H1 (cell line): ENCODE results near the gene DKK3. TPM values are rescaled to one million over a fixed set of nuclear protein-coding genes. Genes with fewer than 3 reads are reported as not detected.
A peak's percentile ranks its signal among the peaks of the same experiment; 100 is the strongest.

Experiments used
- CTCF ChIA-PET: fragments of 300-600 bp; sonication (Branson Sonifier 250); formaldehyde crosslinking; loops from one replicate; lab custom pipeline; 2021; ENCODE audit not compliant: partially characterized antibody; lab: Charles Lee
- POLR2A ChIA-PET: fragments of 300-600 bp; sonication (Branson Sonifier 250); formaldehyde crosslinking; loops from one replicate; lab custom pipeline; 2021; ENCODE audit warnings: inconsistent platforms; ENCODE audit not compliant: partially characterized antibody; lab: Charles Lee
- DNase-seq, 2 experiments: peaks; one replicate each; pipeline versions ENCODE4 v3.0.0 to v3.0.0-alpha.2; 2010 to 2022; ENCODE audit warnings: low spot score in 2 of 2, low read depth in 1 of 2, mixed read lengths in 1 of 2
- FAIRE-seq: peaks from 2 replicates; lab custom pipeline; 2011; peaks lifted over from hg19 to GRCh38; lab: Jason Lieb, UNC
- H2AFZ ChIP-seq: 2 replicates; pipeline ENCODE4 v1.8.1; 2012; ENCODE audit warnings: low read length, inconsistent platforms
- H2AK5ac ChIP-seq: 2 replicates; pipeline ENCODE4 v1.6.1; 2013; ENCODE audit warnings: low read depth, low read length
- H2BK120ac ChIP-seq: replicated peaks from 2 replicates; pipeline ENCODE3; 2013; ENCODE audit warnings: low read depth, low read length, inconsistent platforms
- H2BK12ac ChIP-seq: 2 replicates; pipeline ENCODE4 v1.6.1; 2013; ENCODE audit warnings: low read depth, low read length
- H2BK15ac ChIP-seq: 2 replicates; pipeline ENCODE4 v1.6.1; 2013; ENCODE audit warnings: low read length
- H2BK20ac ChIP-seq: 2 replicates; pipeline ENCODE4 v1.6.1; 2013; ENCODE audit warnings: low read length
- H2BK5ac ChIP-seq: 2 replicates; pipeline ENCODE4 v1.6.1; 2013; ENCODE audit warnings: low read depth, low read length
- H3K14ac ChIP-seq: 2 replicates; pipeline ENCODE4 v1.6.1; 2013; ENCODE audit warnings: inconsistent platforms; ENCODE audit not compliant: insufficient read length
- H3K18ac ChIP-seq: 2 replicates; pipeline ENCODE4 v1.6.1; 2013; ENCODE audit warnings: low read length; ENCODE audit errors: extremely low read depth
- H3K23ac ChIP-seq: 2 replicates; pipeline ENCODE4 v1.6.1; 2013; ENCODE audit warnings: inconsistent platforms; ENCODE audit not compliant: insufficient read length
- H3K23me2 ChIP-seq: 2 replicates; pipeline ENCODE4 v1.6.1; 2013; ENCODE audit warnings: low read depth, low read length
- H3K27ac ChIP-seq: 2 replicates; pipeline ENCODE4 v1.6.1; 2011; ENCODE audit warnings: low read depth, low read length, inconsistent platforms
- H3K27me3 ChIP-seq, 4 experiments: replicated peaks in 1 of 4; 1 replicate in 1 of 4; 2 replicates in 3 of 4; pipeline versions ENCODE4 v1.6.1 to v1.8.1; 2011 to 2013; ENCODE audit warnings: low read length in 3 of 4, mild to moderate bottlenecking in 3 of 4, inconsistent platforms in 2 of 4, mixed read lengths in 2 of 4, moderate library complexity in 1 of 4; ENCODE audit not compliant: control insufficient read depth in 3 of 4, insufficient read depth in 3 of 4; ENCODE audit errors: extremely low read depth in 1 of 4
- H3K36me3 ChIP-seq, 4 experiments: 2 replicates each; pipeline versions ENCODE4 v1.6.1 to v1.8.1; 2011 to 2013; ENCODE audit warnings: mild to moderate bottlenecking in 4 of 4, low read length in 3 of 4, moderate library complexity in 2 of 4, control low read depth in 1 of 4, inconsistent platforms in 1 of 4; ENCODE audit not compliant: insufficient read depth in 4 of 4, control insufficient read depth in 2 of 4
- H3K4ac ChIP-seq: replicated peaks from 2 replicates; pipeline ENCODE3; 2013; ENCODE audit warnings: low read length, low read depth, mixed read lengths, inconsistent platforms; ENCODE audit not compliant: insufficient read length
- H3K4me1 ChIP-seq, 4 experiments: replicated peaks in 1 of 4; 1 replicate in 1 of 4; 2 replicates in 3 of 4; pipeline versions ENCODE4 v1.6.1 to v1.8.1; 2011 to 2013; ENCODE audit warnings: low read length in 3 of 4, inconsistent platforms in 2 of 4, mixed read lengths in 1 of 4; ENCODE audit not compliant: insufficient read depth in 4 of 4, control insufficient read depth in 3 of 4
- H3K4me2 ChIP-seq, 2 experiments: 2 replicates each; pipeline versions ENCODE4 v1.6.1 to v1.8.1; 2011 to 2013; ENCODE audit warnings: low read depth in 2 of 2, low read length in 2 of 2, control low read depth in 1 of 2, inconsistent platforms in 1 of 2, mild to moderate bottlenecking in 1 of 2; ENCODE audit not compliant: insufficient read depth in 1 of 2
- H3K4me3 ChIP-seq, 4 experiments: fragments of 200-600, 300-600 bp in 1 of 4; sonication (generic), shearing (Covaris generic), sonication (Bioruptor Twin) in 1 of 4; 2 replicates each; pipeline versions ENCODE4 v1.5.1 to v1.8.1; 2011 to 2016; ENCODE audit warnings: low read length in 4 of 4, low read depth in 3 of 4, control low read depth in 2 of 4, inconsistent platforms in 2 of 4, mild to moderate bottlenecking in 2 of 4, mixed read lengths in 1 of 4, moderate library complexity in 1 of 4; ENCODE audit not compliant: insufficient read depth in 2 of 4; ENCODE audit errors: extremely low read depth in 1 of 4
- H3K56ac ChIP-seq: replicated peaks from 2 replicates; pipeline ENCODE3; 2013; ENCODE audit warnings: low read depth, mild to moderate bottlenecking, mixed read lengths, low read length, inconsistent platforms; ENCODE audit not compliant: insufficient read length
- H3K79me1 ChIP-seq: 2 replicates; pipeline ENCODE4 v1.6.1; 2013; ENCODE audit warnings: low read depth, low read length, control low read depth
- H3K79me2 ChIP-seq, 2 experiments: 2 replicates each; pipeline versions ENCODE4 v1.6.1 to v1.8.1; 2012 to 2013; ENCODE audit warnings: low read length in 2 of 2, mild to moderate bottlenecking in 2 of 2, inconsistent platforms in 1 of 2; ENCODE audit not compliant: insufficient read depth in 2 of 2, control insufficient read depth in 1 of 2
- H3K9ac ChIP-seq, 4 experiments: replicated peaks in 1 of 4; 1 replicate in 1 of 4; 2 replicates in 3 of 4; pipeline versions ENCODE4 v1.6.1 to v1.8.1; 2011 to 2013; ENCODE audit warnings: low read depth in 3 of 4, low read length in 3 of 4, control low read depth in 2 of 4, mild to moderate bottlenecking in 2 of 4, moderate library complexity in 2 of 4, inconsistent platforms in 1 of 4; ENCODE audit errors: extremely low read depth in 1 of 4
- H3K9me3 ChIP-seq, 2 experiments: 2 replicates each; pipeline versions ENCODE4 v1.6.1 to v1.8.1; 2012 to 2013; ENCODE audit warnings: mild to moderate bottlenecking in 2 of 2, moderate library complexity in 2 of 2, control low read depth in 1 of 2, inconsistent platforms in 1 of 2, low read depth in 1 of 2, low read length in 1 of 2, mixed read lengths in 1 of 2; ENCODE audit not compliant: insufficient read depth in 2 of 2
- H4K20me1 ChIP-seq, 2 experiments: replicated peaks in 1 of 2; 2 replicates each; pipeline versions ENCODE3 to v1.8.1; 2011 to 2013; ENCODE audit warnings: inconsistent platforms in 2 of 2, low read length in 2 of 2, mild to moderate bottlenecking in 1 of 2; ENCODE audit not compliant: insufficient read depth in 2 of 2, control insufficient read depth in 1 of 2
- H4K5ac ChIP-seq: 2 replicates; pipeline ENCODE4 v1.6.1; 2013; ENCODE audit warnings: low read length, low read depth, mixed read lengths, inconsistent platforms; ENCODE audit not compliant: insufficient read length
- H4K8ac ChIP-seq: 2 replicates; pipeline ENCODE4 v1.8.0; 2013; ENCODE audit warnings: mild to moderate bottlenecking, moderate library complexity, low read length, inconsistent platforms; ENCODE audit not compliant: insufficient read depth; ENCODE audit errors: extremely low read depth
- H4K91ac ChIP-seq: replicated peaks from 2 replicates; pipeline ENCODE3; 2013; ENCODE audit warnings: low read length, mixed read lengths, inconsistent platforms; ENCODE audit not compliant: insufficient read length
- POLR2A ChIP-seq, 2 experiments: IDR thresholded peaks; 1 replicate in 1 of 2; 2 replicates in 1 of 2; pipeline ENCODE4 v1.6.1; 2011; ENCODE audit warnings: low read depth in 2 of 2, low read length in 2 of 2, mild to moderate bottlenecking in 2 of 2; ENCODE audit errors: control extremely low read depth in 1 of 2
- TEAD4 ChIP-seq: IDR thresholded peaks from 2 replicates; pipeline ENCODE4 v1.6.1; 2012; ENCODE audit warnings: low read depth, low read length, inconsistent platforms, mixed read lengths
- WGBS, 2 experiments: shearing (Covaris generic) in 1 of 2; methylation state at CpG; one replicate each; pipeline versions ENCODE4 v1.1.6 to v1.1.7; 2013 to 2015; ENCODE audit warnings: low lambda C conversion rate in 2 of 2, mixed read lengths in 2 of 2, inconsistent platforms in 1 of 2, low coverage in 1 of 2, missing lambda C conversion rate in 1 of 2; ENCODE audit not compliant: insufficient replicate concordance in 2 of 2, insufficient coverage in 1 of 2, insufficient read length in 1 of 2; ENCODE audit errors: extremely low coverage in 1 of 2, missing lambda C conversion rate in 1 of 2; 5-methylcytosine and 5-hydroxymethylcytosine counted together
- polyA plus RNA-seq, 7 experiments: library from polyadenylated mRNA; depleted of rRNA in 3 of 7; stranded (reverse) in 5 of 7; unstranded in 2 of 7; fragments of >200 nt in 5 of 7; fragments of 200-250 nt in 2 of 7; gene quantifications; 1 replicate in 5 of 7; 2 replicates in 1 of 7; 4 replicates in 1 of 7; pipeline versions ENCODE4 v1.2.1 to v1.2.3, GENCODE V29; 2011 to 2013; ENCODE audit warnings: missing spikeins in 2 of 7, mixed read lengths in 2 of 7
- total RNA-seq: library from RNA; stranded (reverse); fragmentation: NEBNext Ultra II Directional; extraction: Animal tissue kit (Norgen Biotek cat#: 25700); gene quantifications from 2 replicates; pipeline ENCODE4 v1.2.1, GENCODE V29; 2021

DKK3 gene
- total and polyA plus RNA-seq, 2 of the 8 experiments (the other 6 are each of a cell fraction or from before 2014, with no cell fraction given) = 30.0 to 40.1 TPM

- FAIRE-seq (no peak), DNase-seq (no peak)
- no peak overlapping the region for H2BK15ac ChIP-seq
- H3K9ac ChIP-seq = no peak overlapping the region
- H3K14ac ChIP-seq = no peak overlapping the region
- WGBS, 2 experiments = 90% methylated on average over 6 of the region's 6 CpGs; no CpG with 5 or more reads in 1 of the 2 experiments
- no peaks in the 10 kb centered on the region for H3K27me3 ChIP-seq
- H2BK12ac ChIP-seq = no peak overlapping the region
- H3K79me1 ChIP-seq = no peaks in the 10 kb centered on the region
- no peak overlapping the region for H3K18ac ChIP-seq
- H4K91ac ChIP-seq = no peak overlapping the region
- no peak overlapping the region for H3K4ac ChIP-seq
- no peaks in the 10 kb centered on the region for H3K79me2 ChIP-seq
- CTCF ChIA-PET = interaction anchor here (1.4 kb wide), 1 partner anchor 10 kb away, joined by 3 read pairs; no protein-coding TSS in a partner anchor
- H3K23me2 ChIP-seq = no peaks in the 10 kb centered on the region
- H3K4me3 ChIP-seq = no peak overlapping the region
- H4K20me1 ChIP-seq = no peaks in the 10 kb centered on the region
- no peak overlapping the region for H3K23ac ChIP-seq
- H3K27ac ChIP-seq = no peak overlapping the region
- no peaks in the 10 kb centered on the region for H3K4me1 ChIP-seq
- no peak overlapping the region for H2AFZ ChIP-seq
- no peak overlapping the region for H3K56ac ChIP-seq
- H2AK5ac ChIP-seq = no peak overlapping the region
- TF ChIP-seq TEAD4 (0 out of 2 replicates have a peak, but pooled peaks have one; percentile 23), POLR2A (IDR thresholded peaks at IDR 0.05; ENCODE audit: control extremely low read depth in 1 of 2, low read depth in 2 of 2, low read length in 2 of 2) (no peak)
- no peak overlapping the region for H2BK120ac ChIP-seq
- no peaks in the 10 kb centered on the region for H3K9me3 ChIP-seq
- POLR2A ChIA-PET = interaction anchor here (1.3 to 1.8 kb wide), 2 partner anchors 16 kb away, joined by 3 to 7 read pairs; partner anchors contain the start of gene DKK3
- no peak overlapping the region for H2BK20ac ChIP-seq
- no peak overlapping the region for H4K5ac ChIP-seq
- no peak overlapping the region for H2BK5ac ChIP-seq
- H3K36me3 ChIP-seq = peaks cover 0 to 5% (median 1%) of the 10 kb centered on the region in 4 experiments; a peak in 3 of 8 replicates
- no peak overlapping the region for H4K8ac ChIP-seq
- no peak overlapping the region for H3K4me2 ChIP-seq
Observed at GRCh38 chr11:11992257-11993212, 15.9 kb downstream of the DKK3 start.
